K562 (cell line): ENCODE results near the gene AMIGO3.

Experiments used
- AFF1 ChIP-seq, 2 experiments: fragments of 450-650 bp; IDR thresholded peaks; 2 replicates each; pipeline ENCODE4 v1.6.1; 2018; ENCODE audit warnings: mild to moderate bottlenecking in 2 of 2, low read depth in 1 of 2; ENCODE audit not compliant: partially characterized antibody in 2 of 2
- CTCF ChIP-seq, 3 experiments: IDR thresholded peaks in 2 of 3; conservative IDR thresholded peaks in 1 of 3; 2 replicates each; pipeline ENCODE4 v1.5.1; 2011 to 2012; ENCODE audit warnings: low read length in 3 of 3, mild to moderate bottlenecking in 3 of 3, control low read depth in 2 of 3, improper control_type of control experiment in 1 of 3, inconsistent platforms in 1 of 3, low read depth in 1 of 3, mixed read lengths in 1 of 3, moderate library complexity in 1 of 3; ENCODE audit not compliant: insufficient read depth in 2 of 3
- FOXK2 ChIP-seq, 2 experiments: fragments of 450-650 bp; IDR thresholded peaks in 1 of 2; conservative IDR thresholded peaks in 1 of 2; 2 replicates each; pipeline ENCODE4 v1.6.1; 2016; ENCODE audit warnings: low read depth in 2 of 2, mild to moderate bottlenecking in 1 of 2
- HLTF ChIP-seq: fragments of 450-650 bp; IDR thresholded peaks from 2 replicates; pipeline ENCODE4 v1.6.1; 2016
- MTA3 ChIP-seq: fragments of 450-650 bp; formaldehyde crosslinking; IDR thresholded peaks from 2 replicates; pipeline ENCODE4 v1.6.1; 2017; ENCODE audit warnings: mild to moderate bottlenecking, borderline replicate concordance
- PTTG1 ChIP-seq: fragments of 450-650 bp; IDR thresholded peaks from 2 replicates; pipeline ENCODE4 v1.6.1; 2016; ENCODE audit warnings: low read depth, mild to moderate bottlenecking, missing genetic modification characterization, missing compliant biosample characterization
- SMC3 ChIP-seq: conservative IDR thresholded peaks from 2 replicates; pipeline ENCODE4 v1.6.1; 2011; ENCODE audit warnings: low read depth, low read length, improper control_type of control experiment; ENCODE audit not compliant: insufficient read depth
- SP2 ChIP-seq: IDR thresholded peaks from 2 replicates; pipeline ENCODE4 v1.6.1; 2011; ENCODE audit warnings: mild to moderate bottlenecking, low read depth, low read length, moderate library complexity; ENCODE audit not compliant: poor library complexity, severe bottlenecking; ENCODE audit errors: extremely low read depth
- TEAD4 ChIP-seq, 2 experiments: sonication (generic) in 1 of 2; formaldehyde crosslinking in 1 of 2; IDR thresholded peaks; 2 replicates each; pipeline versions ENCODE4 v1.6.1 to v1.8.0; 2012 to 2022; ENCODE audit warnings: borderline replicate concordance in 1 of 2, inconsistent platforms in 1 of 2, low read length in 1 of 2, mild to moderate bottlenecking in 1 of 2, missing genetic modification reagents in 1 of 2
- USF2 ChIP-seq: sonication (generic); formaldehyde crosslinking; IDR thresholded peaks from 2 replicates; pipeline ENCODE4 v1.5.0; 2020; ENCODE audit warnings: missing genetic modification reagents
- WHSC1 ChIP-seq: IDR thresholded peaks from one replicate; pipeline ENCODE4 v1.6.1; 2012; ENCODE audit warnings: low read length, control low read depth, inconsistent platforms
- ZNF589 ChIP-seq: fragments of 200-800 bp; sonication (Bioruptor generic); IDR thresholded peaks from 2 replicates; pipeline ENCODE4 v1.6.1; 2016; ENCODE audit warnings: low read depth, missing genetic modification characterization, missing compliant biosample characterization

- TF ChIP-seq PTTG1 (tag) (no peak), SMC3 (no peak), TEAD4 (IDR thresholded peaks at IDR 0.05; ENCODE audit: low read length) (no peak), TEAD4 (CRISPR knock-in tag; IDR thresholded peaks at IDR 0.05; ENCODE audit: borderline replicate concordance) (no peak), MTA3 (no peak), ZNF589 (CRISPR knock-in tag) (no peak), CTCF (IDR thresholded peaks at IDR 0.05 in 2 of 3, conservative IDR thresholded peaks at IDR 0.05 in 1 of 3; ENCODE audit: insufficient read depth in 2 of 3, low read depth in 1 of 3, low read length in 3 of 3) (no peak), SP2 (no peak), WHSC1 (no peak), FOXK2 (conservative IDR thresholded peaks at IDR 0.05 in 1 of 2, IDR thresholded peaks at IDR 0.05 in 1 of 2; ENCODE audit: low read depth in 2 of 2) (no peak), AFF1 (IDR thresholded peaks at IDR 0.05; ENCODE audit: low read depth in 1 of 2, partially characterized antibody in 2 of 2) (no peak), HLTF (no peak), USF2 (CRISPR knock-in tag) (no peak)
These were observed 648 bp downstream of the AMIGO3 start for GRCh38 chr3:49718858-49719213.
